Measurements from ENCODE around the gene ESPN.

The ESPN gene

GRCh38 chr1:6410248-6410893, 14.2 kb upstream of the ESPN start:
- TF ChIP-seq ZFX (IDR thresholded peaks at IDR 0.05; ENCODE audit: borderline replicate concordance) (no peak), CTCF (IDR thresholded peaks at IDR 0.05) (no peak)
- H3K27ac ChIP-seq, result no peak overlapping the region

GRCh38 chr1:6412896-6413295, 11.7 kb upstream of the ESPN start:
- peak overlapping the region; percentile 54 for H3K27ac ChIP-seq
- TF ChIP-seq ZFX (IDR thresholded peaks at IDR 0.05; ENCODE audit: borderline replicate concordance) (no peak), CTCF (IDR thresholded peaks at IDR 0.05) (no peak)

GRCh38 chr1:6414443-6414844, 10.1 kb upstream of the ESPN start:
- TF ChIP-seq ZFX (IDR thresholded peaks at IDR 0.05; ENCODE audit: borderline replicate concordance) (no peak), CTCF (IDR thresholded peaks at IDR 0.05) (peak; percentile 73)
- H3K27ac ChIP-seq, result no peak overlapping the region

GRCh38 chr1:6414881-6415626, 9.5 kb upstream of the ESPN start:
- TF ChIP-seq ZFX (IDR thresholded peaks at IDR 0.05; ENCODE audit: borderline replicate concordance) (no peak), CTCF (IDR thresholded peaks at IDR 0.05) (no peak)
- H3K27ac ChIP-seq, result no peak overlapping the region

GRCh38 chr1:6416295-6416656, 8.3 kb upstream of the ESPN start:
- no peak overlapping the region for H3K27ac ChIP-seq
- TF ChIP-seq ZFX (IDR thresholded peaks at IDR 0.05; ENCODE audit: borderline replicate concordance), result no peak

GRCh38 chr1:6416906-6417305, 7.7 kb upstream of the ESPN start:
- no peak overlapping the region for H3K27ac ChIP-seq
- TF ChIP-seq ZFX (IDR thresholded peaks at IDR 0.05; ENCODE audit: borderline replicate concordance) (no peak), CTCF (IDR thresholded peaks at IDR 0.05) (no peak)

GRCh38 chr1:6417961-6418667, 6.5 kb upstream of the ESPN start:
- H3K27ac ChIP-seq, result no peak overlapping the region
- no peak for TF ChIP-seq CTCF (IDR thresholded peaks at IDR 0.05)
- TF ChIP-seq ZFX (IDR thresholded peaks at IDR 0.05; ENCODE audit: borderline replicate concordance), result no peak

Data from 22Rv1 (cell line).